Erythroblast (primary cell): ENCODE measurements around the gene MUC4.

Experiments
- DNase-seq, 2 experiments: peaks; one replicate each; lab custom pipeline; 2025; lab: John Stamatoyannopoulos, UW
- GATA1 ChIP-seq: IDR thresholded peaks from 2 replicates; pipeline ENCODE4 v1.6.1; 2011; ENCODE audit warnings: low read depth, mild to moderate bottlenecking, control low read depth, low read length, moderate library complexity
- POLR2A ChIP-seq: IDR thresholded peaks from 2 replicates; pipeline ENCODE4 v1.6.1; 2011; ENCODE audit warnings: mild to moderate bottlenecking, low read length

MUC4 gene

GRCh38 chr3:195762611-195763010, 49.1 kb downstream of the MUC4 start:
- TF ChIP-seq GATA1 (no peak), POLR2A (no peak)

GRCh38 chr3:195762249-195762585, 49.5 kb downstream of the MUC4 start:
- DNase-seq: no peak
- TF ChIP-seq POLR2A: no peak
- TF ChIP-seq GATA1: no peak

More at GRCh38 chr3:195762611-195763010, 49.1 kb downstream of the MUC4 start:
- no peak for DNase-seq

GRCh38 chr3:195761567-195762248, 50.0 kb downstream of the MUC4 start:
- DNase-seq: no peak
- TF ChIP-seq GATA1: no peak
- no peak for TF ChIP-seq POLR2A

GRCh38 chr3:195761123-195761566, 50.6 kb downstream of the MUC4 start:
- no peak for DNase-seq
- no peak for TF ChIP-seq GATA1
- no peak for TF ChIP-seq POLR2A

GRCh38 chr3:195760345-195761122, 51.2 kb downstream of the MUC4 start:
- no peak for TF ChIP-seq GATA1
- no peak for TF ChIP-seq POLR2A
- DNase-seq: no peak

- no peak for DNase-seq
- TF ChIP-seq POLR2A (no peak), GATA1 (no peak)
Measured at GRCh38 chr3:195758721-195759353, 52.9 kb downstream of the MUC4 start.

GRCh38 chr3:195757827-195758226, 53.9 kb downstream of the MUC4 start:
- DNase-seq: no peak
- no peak for TF ChIP-seq POLR2A
- TF ChIP-seq GATA1: no peak

- no peak for DNase-seq
- no peak for TF ChIP-seq POLR2A
- TF ChIP-seq GATA1: no peak
Measured at GRCh38 chr3:195757438-195757770, 54.3 kb downstream of the MUC4 start.

GRCh38 chr3:195755791-195756676, 55.7 kb downstream of the MUC4 start:
- no peak for TF ChIP-seq POLR2A
- TF ChIP-seq GATA1: no peak
- no peak for DNase-seq

GRCh38 chr3:195755391-195755790, 56.3 kb downstream of the MUC4 start:
- TF ChIP-seq GATA1 (no peak), POLR2A (no peak)
- no peak for DNase-seq

- no peak for DNase-seq
- no peak for TF ChIP-seq GATA1
- no peak for TF ChIP-seq POLR2A
Measured at GRCh38 chr3:195754906-195755305, 56.8 kb downstream of the MUC4 start.

GRCh38 chr3:195754141-195754540, 57.6 kb downstream of the MUC4 start:
- TF ChIP-seq GATA1 (no peak), POLR2A (no peak)
- no peak for DNase-seq

- no peak for DNase-seq
Measured at GRCh38 chr3:195753581-195753980, 58.1 kb downstream of the MUC4 start.

More at GRCh38 chr3:195753581-195753980, 58.1 kb downstream of the MUC4 start:
- no peak for TF ChIP-seq GATA1
- TF ChIP-seq POLR2A: no peak
